Activated CD8-positive, alpha-beta memory T cell treated with anti-CD3 and anti-CD28 coated beads, Interleukin-2, amount 10 ng/mL, durations not matched to agents 7 days and 5 days (primary cell): ENCODE data around the gene MAPK7. TPM values are rescaled to one million over a fixed set of nuclear protein-coding genes. Genes with fewer than 3 reads are reported as not detected.

Source experiments
- ATAC-seq: fragments of 150-1000 bp; cut with Tn5 transposase; one replicate; pipeline ENCODE4 v1.10.0; 2021; ENCODE audit warnings: moderate library complexity
- CTCF ChIA-PET: fragments of 350-600 bp; sonication (Branson Sonifier 250); formaldehyde crosslinking; loops from one replicate; lab custom pipeline; 2021; ENCODE audit warnings: antibody characterized with exemption; lab: Charles Lee
- DNase-seq: peaks from one replicate; pipeline ENCODE4 v3.0.0-alpha.2; 2020
- H3K27ac Mint-ChIP-seq: one replicate; pipeline ENCODE4 v1.8.0; 2021; ENCODE audit warnings: mild to moderate bottlenecking, mixed read lengths
- H3K27me3 Mint-ChIP-seq: one replicate; pipeline ENCODE4 v1.8.0; 2021; ENCODE audit warnings: mixed read lengths
- H3K36me3 Mint-ChIP-seq: one replicate; pipeline ENCODE4 v1.8.0; 2021; ENCODE audit warnings: mild to moderate bottlenecking, mixed read lengths
- H3K4me1 Mint-ChIP-seq: one replicate; pipeline ENCODE4 v1.8.0; 2021; ENCODE audit warnings: mixed read lengths
- H3K4me3 Mint-ChIP-seq: one replicate; pipeline ENCODE4 v1.8.0; 2021; ENCODE audit warnings: mild to moderate bottlenecking, moderate library complexity, mixed read lengths
- H3K9me3 Mint-ChIP-seq: one replicate; pipeline ENCODE4 v1.8.0; 2022; ENCODE audit warnings: low read depth, mixed read lengths
- total RNA-seq, 2 experiments: library from RNA; stranded (reverse); gene quantifications; one replicate each; pipeline ENCODE4 v1.2.3, GENCODE V29; 2021

MAPK7 gene
- total RNA-seq, 2 experiments from 2014 or later, result 16.9 to 27.8 TPM

- no peak overlapping the region for H3K27ac Mint-ChIP-seq
- H3K4me3 Mint-ChIP-seq, result no peak overlapping the region
- CTCF ChIA-PET, result no interaction called here
- ATAC-seq (no peak), DNase-seq (no peak)
- peaks cover 11% of the 10 kb centered on the region for H3K4me1 Mint-ChIP-seq
- H3K27me3 Mint-ChIP-seq, result no peaks in the 10 kb centered on the region
- H3K36me3 Mint-ChIP-seq, result peaks cover 17% of the 10 kb centered on the region
- H3K9me3 Mint-ChIP-seq, result no peaks in the 10 kb centered on the region
These were observed 3.6 kb downstream of the MAPK7 start for GRCh38 chr17:19381741-19382444.

DNA sequence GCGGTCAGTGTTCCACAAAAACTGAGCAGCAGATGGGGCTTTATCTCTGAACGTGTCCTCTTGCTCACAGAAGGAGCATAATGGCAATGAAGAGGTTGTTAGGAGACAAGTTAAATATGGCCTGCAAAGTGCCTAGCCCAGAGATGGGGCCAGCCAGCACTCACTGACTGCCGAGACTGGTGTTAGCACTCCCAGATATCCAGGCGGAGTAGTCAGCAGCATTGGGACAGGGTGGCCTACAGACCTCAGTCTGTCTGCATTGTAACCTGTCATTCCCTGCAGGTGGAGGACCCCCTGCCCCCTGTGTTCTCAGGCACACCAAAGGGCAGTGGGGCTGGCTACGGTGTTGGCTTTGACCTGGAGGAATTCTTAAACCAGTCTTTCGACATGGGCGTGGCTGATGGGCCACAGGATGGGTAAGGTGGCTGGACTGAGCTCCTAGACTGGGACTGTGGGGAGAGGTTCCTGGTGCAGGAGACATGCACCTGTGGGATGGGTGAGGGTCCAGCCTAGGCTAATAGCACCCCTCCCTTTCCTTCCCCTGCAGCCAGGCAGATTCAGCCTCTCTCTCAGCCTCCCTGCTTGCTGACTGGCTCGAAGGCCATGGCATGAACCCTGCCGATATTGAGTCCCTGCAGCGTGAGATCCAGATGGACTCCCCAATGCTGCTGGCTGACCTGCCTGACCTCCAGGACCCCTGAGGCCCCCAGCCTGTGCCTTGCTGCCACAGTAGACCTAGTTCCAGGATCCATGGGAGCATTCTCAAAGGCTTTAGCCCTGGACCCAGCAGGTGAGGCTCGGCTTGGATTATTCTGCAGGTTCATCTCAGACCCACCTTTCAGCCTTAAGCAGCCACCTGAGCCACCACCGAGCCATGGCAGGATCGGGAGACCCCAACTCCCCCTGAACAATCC is 4.5 kb downstream of the MAPK7 start:
- no peaks in the 10 kb centered on the region for H3K9me3 Mint-ChIP-seq
- no peak for DNase-seq
- H3K4me3 Mint-ChIP-seq, result no peak overlapping the region
- CTCF ChIA-PET, result no interaction called here
- H3K4me1 Mint-ChIP-seq, result peaks cover 6% of the 10 kb centered on the region
- H3K36me3 Mint-ChIP-seq, result peaks cover 17% of the 10 kb centered on the region
- no peak for ATAC-seq
- H3K27ac Mint-ChIP-seq, result no peak overlapping the region
- H3K27me3 Mint-ChIP-seq, result no peaks in the 10 kb centered on the region

GRCh38 chr17:19383681-19384470 is 5.6 kb downstream of the MAPK7 start:
- peaks cover 17% of the 10 kb centered on the region for H3K36me3 Mint-ChIP-seq
- H3K9me3 Mint-ChIP-seq, result no peaks in the 10 kb centered on the region
- peaks cover 6% of the 10 kb centered on the region for H3K4me1 Mint-ChIP-seq
- CTCF ChIA-PET, result interaction anchor here (1.9 kb wide), 1 partner anchor 21 kb away, joined by 9 read pairs; the partner anchor contains the start of gene B9D1
- H3K27ac Mint-ChIP-seq, result no peak overlapping the region
- H3K27me3 Mint-ChIP-seq, result no peaks in the 10 kb centered on the region
- DNase-seq (no peak), ATAC-seq (no peak)
- no peak overlapping the region for H3K4me3 Mint-ChIP-seq

DNA sequence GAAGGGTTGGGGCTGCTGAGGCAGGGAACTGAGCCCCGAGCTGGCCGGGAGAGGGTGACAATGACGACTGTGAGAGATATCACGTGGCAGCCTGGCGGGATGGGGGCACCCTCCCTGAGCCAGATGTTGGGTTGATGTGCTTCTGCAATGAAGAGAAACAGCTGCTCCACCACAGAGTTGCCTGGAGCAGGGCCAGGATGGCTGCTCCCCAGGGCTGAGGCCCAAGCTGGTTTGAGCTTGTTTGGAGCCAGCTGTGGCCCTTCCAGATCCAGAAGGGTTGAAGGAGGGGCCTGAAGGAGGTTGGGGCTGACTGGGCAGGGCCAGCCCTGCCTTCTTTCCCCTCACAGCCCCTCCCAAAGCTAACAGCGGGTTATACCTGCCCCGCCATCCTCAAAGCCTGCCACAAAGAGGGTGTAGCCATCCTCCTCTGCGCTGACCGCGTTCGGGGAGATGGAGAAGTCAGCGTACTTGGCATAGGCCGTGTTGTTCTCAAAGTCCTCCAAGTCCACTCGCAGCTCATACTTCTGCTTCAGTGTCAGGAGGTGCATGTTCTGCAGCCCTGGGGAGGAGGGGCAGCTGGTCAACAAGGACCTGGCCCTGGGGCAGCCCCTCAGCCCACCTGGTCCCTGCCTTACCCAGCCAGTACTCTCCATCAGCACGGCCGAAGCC is 6.6 kb downstream of the MAPK7 start:
- DNase-seq, result no peak
- H3K9me3 Mint-ChIP-seq, result no peaks in the 10 kb centered on the region
- H3K27ac Mint-ChIP-seq, result no peak overlapping the region
- peaks cover 15% of the 10 kb centered on the region for H3K36me3 Mint-ChIP-seq
- H3K27me3 Mint-ChIP-seq, result no peaks in the 10 kb centered on the region
- no peaks in the 10 kb centered on the region for H3K4me1 Mint-ChIP-seq
- ATAC-seq, result no peak
- no peak overlapping the region for H3K4me3 Mint-ChIP-seq
- CTCF ChIA-PET, result interaction anchor here (1.9 kb wide), 1 partner anchor 22 kb away, joined by 9 read pairs; the partner anchor contains the start of gene B9D1

GRCh38 chr17:19385521-19385983 is 7.3 kb downstream of the MAPK7 start:
- no peak for ATAC-seq
- Mint-ChIP-seq H3K9me3 (no peaks in the 10 kb centered on the region), H3K27ac (no peak overlapping the region)

GRCh38 chr17:19386051-19386929 is 8.0 kb downstream of the MAPK7 start:
- Mint-ChIP-seq H3K4me1 (no peaks in the 10 kb centered on the region), H3K9me3 (no peaks in the 10 kb centered on the region)

More at GRCh38 chr17:19385521-19385983, 7.3 kb downstream of the MAPK7 start:
- H3K4me3 Mint-ChIP-seq, result no peak overlapping the region
- no peaks in the 10 kb centered on the region for H3K4me1 Mint-ChIP-seq
- peaks cover 2% of the 10 kb centered on the region for H3K27me3 Mint-ChIP-seq
- CTCF ChIA-PET, result interaction anchor here (1.6 kb wide), 1 partner anchor 23 kb away, joined by 3 read pairs; the partner anchor contains the start of gene B9D1
- peaks cover 11% of the 10 kb centered on the region for H3K36me3 Mint-ChIP-seq
- no peak for DNase-seq

DNA sequence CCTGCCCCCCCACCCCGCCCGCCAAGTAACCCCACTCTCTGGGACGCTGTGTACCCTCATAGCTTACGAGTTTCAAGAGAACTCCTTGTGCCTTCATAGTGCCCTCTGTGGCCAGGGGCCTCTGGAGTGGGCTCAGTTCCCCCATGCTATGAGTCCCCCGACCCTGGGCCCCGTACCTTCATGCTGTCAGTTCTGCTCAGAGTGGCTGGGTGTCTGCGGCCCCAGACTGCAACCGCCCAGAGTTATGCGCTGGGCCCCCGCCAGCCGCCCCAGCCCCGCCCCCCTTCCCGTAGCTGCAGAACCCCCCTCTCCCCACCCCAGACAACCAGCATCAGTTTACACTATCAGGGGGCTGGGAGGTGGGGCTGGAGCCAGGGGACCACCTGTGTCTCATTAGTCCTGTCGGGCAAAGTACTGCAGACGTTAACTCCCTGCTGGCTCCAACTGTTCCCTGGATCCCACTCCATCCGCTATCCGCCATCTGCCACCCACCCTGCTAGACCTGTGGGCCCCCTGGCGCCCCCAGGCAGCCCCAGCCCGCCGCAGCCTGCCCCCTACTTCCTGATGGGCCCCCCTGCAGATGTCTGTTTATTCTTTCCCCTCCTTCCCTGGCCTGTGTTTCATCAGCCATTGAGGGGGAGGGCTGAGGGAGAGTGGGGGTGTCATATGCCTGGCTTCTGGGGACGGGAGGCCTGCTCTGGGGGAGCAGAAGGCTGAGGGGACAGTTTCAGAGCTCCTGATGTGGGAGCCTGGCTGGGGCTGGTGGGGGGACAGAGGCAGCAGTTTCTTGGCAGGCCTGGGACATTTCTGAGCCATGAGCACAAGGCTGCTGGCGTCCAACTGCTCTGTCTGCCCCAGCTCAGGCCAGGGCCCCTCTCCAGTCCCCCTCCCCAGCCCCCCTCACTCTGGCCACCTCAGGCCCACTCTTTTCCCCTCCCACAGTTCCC is 8.9 kb downstream of the MAPK7 start, which contains the start of gene MFAP4:
Gene MFAP4 (minus strand): TSS at position 217 of the 947 bp plus-strand sequence. CDS start 35 bp downstream, at position 182.
- no peak within 1 kb of the TSS for H3K27ac Mint-ChIP-seq
- CTCF ChIA-PET, result interaction anchor here (1.6 kb wide), 1 partner anchor 24 kb away, joined by 3 read pairs; the partner anchor contains the start of gene B9D1

More at GRCh38 chr17:19386051-19386929, 8.0 kb downstream of the MAPK7 start:
- Mint-ChIP-seq H3K36me3 (peaks cover 5% of the 10 kb centered on the region), H3K27me3 (peaks cover 2% of the 10 kb centered on the region), H3K4me3 (no peak overlapping the region), H3K27ac (no peak overlapping the region)
- CTCF ChIA-PET, result interaction anchor here (1.6 kb wide), 1 partner anchor 24 kb away, joined by 3 read pairs; the partner anchor contains the start of gene B9D1
- DNase-seq (no peak), ATAC-seq (no peak)

DNA sequence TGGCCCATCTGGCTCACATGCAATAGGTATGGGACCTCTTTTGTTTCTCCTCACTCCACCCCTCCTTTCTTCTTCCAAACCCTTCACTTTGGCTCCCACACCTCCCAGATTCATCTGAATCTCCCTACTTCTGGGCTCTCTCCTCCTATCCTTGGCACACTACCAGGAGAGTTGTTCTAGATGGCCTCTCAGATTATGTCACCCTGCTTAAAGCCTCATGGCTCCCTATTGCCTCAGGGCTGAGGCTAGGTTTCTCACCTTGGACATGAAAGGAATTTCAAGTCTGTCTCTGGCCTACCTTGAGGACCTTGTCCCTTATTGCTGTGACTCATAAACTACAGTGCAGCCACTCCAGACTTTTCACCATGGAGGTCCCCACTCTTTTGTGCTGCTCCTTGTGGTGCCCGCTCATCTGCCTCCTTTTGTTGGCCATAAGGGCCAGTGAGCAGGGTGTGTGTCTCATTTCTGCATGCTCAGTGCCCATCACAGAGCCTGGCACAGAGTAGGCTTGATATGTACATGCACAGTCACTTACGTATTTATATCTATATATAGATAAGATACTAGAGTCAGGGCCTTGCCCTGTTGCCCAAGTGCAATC is 9.7 kb downstream of the MAPK7 start:
- no peak overlapping the region for H3K4me3 Mint-ChIP-seq

More for the DNA sequence above, 8.9 kb downstream of the MAPK7 start, which contains the start of gene MFAP4:
- no peaks in the 10 kb centered on the region for H3K9me3 Mint-ChIP-seq
- no peaks in the 10 kb centered on the region for H3K4me1 Mint-ChIP-seq
- DNase-seq, result no peak
- peaks cover 4% of the 10 kb centered on the region for H3K36me3 Mint-ChIP-seq
- no peak for ATAC-seq
- no peak within 1 kb of the TSS for H3K4me3 Mint-ChIP-seq
- H3K27me3 Mint-ChIP-seq, result peaks cover 2% of the 10 kb centered on the region

GRCh38 chr17:19388791-19389785 is 10.8 kb downstream of the MAPK7 start:
- H3K9me3 Mint-ChIP-seq, result no peaks in the 10 kb centered on the region
- ATAC-seq (no peak), DNase-seq (no peak)
- H3K36me3 Mint-ChIP-seq, result no peaks in the 10 kb centered on the region
- no peak overlapping the region for H3K27ac Mint-ChIP-seq
- H3K4me1 Mint-ChIP-seq, result no peaks in the 10 kb centered on the region
- no peak overlapping the region for H3K4me3 Mint-ChIP-seq
- CTCF ChIA-PET, result interaction anchor here (0.6 to 1.9 kb wide), 4 partner anchors 26 to 378 kb away, joined by 3 to 5 read pairs (median 5); partner anchors contain the start of gene B9D1
- peaks cover 15% of the 10 kb centered on the region for H3K27me3 Mint-ChIP-seq

More for the DNA sequence above, 9.7 kb downstream of the MAPK7 start:
- no peak for ATAC-seq
- Mint-ChIP-seq H3K27ac (no peak overlapping the region), H3K27me3 (peaks cover 7% of the 10 kb centered on the region), H3K4me1 (no peaks in the 10 kb centered on the region), H3K36me3 (peaks cover 1% of the 10 kb centered on the region), H3K9me3 (no peaks in the 10 kb centered on the region)
- no peak for DNase-seq
- CTCF ChIA-PET, result no interaction called here
